Rectal smooth muscle tissue (tissue), 1 donor: Measurements from ENCODE around the gene AGBL4.

Experiments used
- H3K27ac ChIP-seq: one replicate; pipeline ENCODE4 v1.7.0; 2013; ENCODE audit warnings: low read depth, low read length, inconsistent platforms
- H3K27me3 ChIP-seq: one replicate; pipeline ENCODE4 v1.7.0; 2013; ENCODE audit warnings: low read length; ENCODE audit not compliant: control insufficient read depth, insufficient read depth
- H3K36me3 ChIP-seq: one replicate; pipeline ENCODE4 v1.7.0; 2013; ENCODE audit warnings: low read length; ENCODE audit not compliant: control insufficient read depth, insufficient read depth
- H3K4me1 ChIP-seq: one replicate; pipeline ENCODE4 v1.7.0; 2013; ENCODE audit warnings: low read length; ENCODE audit not compliant: control insufficient read depth, insufficient read depth
- H3K4me3 ChIP-seq: one replicate; pipeline ENCODE4 v1.7.0; 2013; ENCODE audit warnings: low read length
- H3K9ac ChIP-seq: one replicate; pipeline ENCODE4 v1.7.0; 2013; ENCODE audit warnings: low read length

The AGBL4 gene

GRCh38 chr1:49527606-49528305 is 496.0 kb downstream of the AGBL4 start:
- H3K36me3 ChIP-seq: no peaks in the 10 kb centered on the region
- H3K9ac ChIP-seq: no peak overlapping the region
- no peaks in the 10 kb centered on the region for H3K4me1 ChIP-seq
- H3K27ac ChIP-seq: no peak overlapping the region
- H3K4me3 ChIP-seq: no peak overlapping the region
- no peaks in the 10 kb centered on the region for H3K27me3 ChIP-seq

GRCh38 chr1:49526672-49527071 is 497.1 kb downstream of the AGBL4 start:
- no peak overlapping the region for H3K9ac ChIP-seq
- H3K27me3 ChIP-seq: no peaks in the 10 kb centered on the region
- H3K27ac ChIP-seq: no peak overlapping the region
- H3K4me1 ChIP-seq: no peaks in the 10 kb centered on the region
- no peak overlapping the region for H3K4me3 ChIP-seq
- no peaks in the 10 kb centered on the region for H3K36me3 ChIP-seq

- no peaks in the 10 kb centered on the region for H3K36me3 ChIP-seq
- H3K4me1 ChIP-seq: no peaks in the 10 kb centered on the region
- H3K4me3 ChIP-seq: no peak overlapping the region
- H3K9ac ChIP-seq: no peak overlapping the region
- H3K27me3 ChIP-seq: no peaks in the 10 kb centered on the region
- no peak overlapping the region for H3K27ac ChIP-seq
Measured at GRCh38 chr1:49523764-49524163, 500.0 kb downstream of the AGBL4 start.

- Histone ChIP-seq H3K9ac (no peak overlapping the region), H3K4me3 (no peak overlapping the region), H3K4me1 (no peaks in the 10 kb centered on the region), H3K27me3 (no peaks in the 10 kb centered on the region), H3K27ac (no peak overlapping the region), H3K36me3 (no peaks in the 10 kb centered on the region)
Measured at GRCh38 chr1:49466961-49467360, 556.8 kb downstream of the AGBL4 start.

GRCh38 chr1:49465486-49466185 is 558.1 kb downstream of the AGBL4 start:
- no peak overlapping the region for H3K27ac ChIP-seq
- no peak overlapping the region for H3K4me3 ChIP-seq
- no peaks in the 10 kb centered on the region for H3K4me1 ChIP-seq
- H3K36me3 ChIP-seq: no peaks in the 10 kb centered on the region
- H3K27me3 ChIP-seq: no peaks in the 10 kb centered on the region
- no peak overlapping the region for H3K9ac ChIP-seq

GRCh38 chr1:49448200-49448599 is 575.6 kb downstream of the AGBL4 start:
- Histone ChIP-seq H3K4me3 (no peak overlapping the region), H3K4me1 (no peaks in the 10 kb centered on the region), H3K27me3 (no peaks in the 10 kb centered on the region), H3K9ac (no peak overlapping the region), H3K27ac (no peak overlapping the region), H3K36me3 (no peaks in the 10 kb centered on the region)

- Histone ChIP-seq H3K4me1 (no peaks in the 10 kb centered on the region), H3K27me3 (no peaks in the 10 kb centered on the region), H3K4me3 (no peak overlapping the region), H3K36me3 (no peaks in the 10 kb centered on the region), H3K9ac (no peak overlapping the region), H3K27ac (no peak overlapping the region)
Measured at GRCh38 chr1:49436865-49437264, 586.9 kb downstream of the AGBL4 start.

- H3K4me1 ChIP-seq: no peaks in the 10 kb centered on the region
- no peak overlapping the region for H3K9ac ChIP-seq
Measured at GRCh38 chr1:49435291-49435690, 588.5 kb downstream of the AGBL4 start.

GRCh38 chr1:49424782-49425181 is 599.0 kb downstream of the AGBL4 start:
- H3K9ac ChIP-seq: no peak overlapping the region
- H3K4me1 ChIP-seq: no peaks in the 10 kb centered on the region
- H3K4me3 ChIP-seq: no peak overlapping the region
- H3K36me3 ChIP-seq: no peaks in the 10 kb centered on the region
- no peaks in the 10 kb centered on the region for H3K27me3 ChIP-seq
- H3K27ac ChIP-seq: no peak overlapping the region

More at GRCh38 chr1:49435291-49435690, 588.5 kb downstream of the AGBL4 start:
- H3K27ac ChIP-seq: no peak overlapping the region
- no peaks in the 10 kb centered on the region for H3K36me3 ChIP-seq
- no peak overlapping the region for H3K4me3 ChIP-seq
- no peaks in the 10 kb centered on the region for H3K27me3 ChIP-seq

GRCh38 chr1:49416758-49417157 is 607.0 kb downstream of the AGBL4 start:
- Histone ChIP-seq H3K4me1 (no peaks in the 10 kb centered on the region), H3K36me3 (no peaks in the 10 kb centered on the region), H3K4me3 (no peak overlapping the region), H3K27ac (no peak overlapping the region), H3K27me3 (no peaks in the 10 kb centered on the region), H3K9ac (no peak overlapping the region)

- Histone ChIP-seq H3K9ac (no peak overlapping the region), H3K4me3 (no peak overlapping the region), H3K27ac (no peak overlapping the region), H3K27me3 (no peaks in the 10 kb centered on the region), H3K36me3 (no peaks in the 10 kb centered on the region), H3K4me1 (no peaks in the 10 kb centered on the region)
Measured at GRCh38 chr1:49408346-49408745, 615.4 kb downstream of the AGBL4 start.

GRCh38 chr1:49397086-49397485 is 626.7 kb downstream of the AGBL4 start:
- Histone ChIP-seq H3K4me1 (no peaks in the 10 kb centered on the region), H3K27ac (no peak overlapping the region), H3K9ac (no peak overlapping the region), H3K36me3 (no peaks in the 10 kb centered on the region), H3K27me3 (no peaks in the 10 kb centered on the region), H3K4me3 (no peak overlapping the region)

- no peak overlapping the region for H3K27ac ChIP-seq
- no peak overlapping the region for H3K4me3 ChIP-seq
- H3K36me3 ChIP-seq: no peaks in the 10 kb centered on the region
- no peak overlapping the region for H3K9ac ChIP-seq
- H3K27me3 ChIP-seq: no peaks in the 10 kb centered on the region
- H3K4me1 ChIP-seq: no peaks in the 10 kb centered on the region
Measured at GRCh38 chr1:49394200-49394599, 629.6 kb downstream of the AGBL4 start.
